HG02571 (cell line): ENCODE results near the gene DDX24.

Experiments used
- ATAC-seq: cut with Tn5 transposase; IDR thresholded peaks from one replicate; pipeline ENCODE4 v1.9.1; 2021; ENCODE audit warnings: mild to moderate bottlenecking, moderate library complexity; ENCODE audit not compliant: unreplicated experiment

DDX24 gene

GRCh38 chr14:94015223-94015622, 65.8 kb downstream of the DDX24 start:
- ATAC-seq, result no peak

- no peak for ATAC-seq
Observed at GRCh38 chr14:94014382-94014781, 66.6 kb downstream of the DDX24 start.

GRCh38 chr14:94011795-94012194, 69.2 kb downstream of the DDX24 start:
- ATAC-seq, result no peak

GRCh38 chr14:94010625-94011024, 70.4 kb downstream of the DDX24 start:
- no peak for ATAC-seq

GRCh38 chr14:94009767-94010166, 71.2 kb downstream of the DDX24 start:
- peak; percentile 59 for ATAC-seq

- ATAC-seq, result no peak
Observed at GRCh38 chr14:94008234-94008633, 72.8 kb downstream of the DDX24 start.

- no peak for ATAC-seq
Observed at GRCh38 chr14:94005324-94006073, 75.5 kb downstream of the DDX24 start.

- ATAC-seq, result no peak
Observed at GRCh38 chr14:94004015-94004414, 77.0 kb downstream of the DDX24 start.

- no peak for ATAC-seq
Observed at GRCh38 chr14:94003397-94003796, 77.6 kb downstream of the DDX24 start.

GRCh38 chr14:94001501-94002396, 79.3 kb downstream of the DDX24 start:
- ATAC-seq, result no peak

- no peak for ATAC-seq
Observed at GRCh38 chr14:94001016-94001415, 80.0 kb downstream of the DDX24 start.

GRCh38 chr14:94000267-94000666, 80.7 kb downstream of the DDX24 start:
- no peak for ATAC-seq

- ATAC-seq, result no peak
Observed at GRCh38 chr14:93999573-93999972, 81.4 kb downstream of the DDX24 start.

GRCh38 chr14:93998871-93999403, 82.1 kb downstream of the DDX24 start:
- no peak for ATAC-seq
